ENCODE measurements around the gene KRTAP19-8.

The KRTAP19-8 gene

GRCh38 chr21:31012133-31013089 is 25.9 kb downstream of the KRTAP19-8 start:
- no peaks in the 10 kb centered on the region for H3K36me3 ChIP-seq (ENCODE audit: control insufficient read depth, insufficient read depth, low read length)
- peaks cover 12% of the 10 kb centered on the region for H3K4me1 ChIP-seq (ENCODE audit: control insufficient read depth, insufficient read depth, low read length, poor library complexity, severe bottlenecking)
- no peaks in the 10 kb centered on the region for H3K27me3 ChIP-seq (replicated peaks; ENCODE audit: control insufficient read depth, insufficient read depth, low read length, poor library complexity, severe bottlenecking)
- peak overlapping the region; percentile 30 for H3K4me3 ChIP-seq (ENCODE audit: insufficient read depth, low read depth, low read length, poor library complexity, severe bottlenecking)
- no peaks in the 10 kb centered on the region for H3K9me3 ChIP-seq (ENCODE audit: control insufficient read depth, low read length)
- H3K27ac ChIP-seq (ENCODE audit: insufficient read depth, low read length, poor library complexity, severe bottlenecking), result peak overlapping the region; percentile 29
- DNase-seq, result no peak

- Histone ChIP-seq H3K9me3 (ENCODE audit: control insufficient read depth, low read length) (no peaks in the 10 kb centered on the region), H3K4me3 (ENCODE audit: insufficient read depth, low read depth, low read length, poor library complexity, severe bottlenecking) (no peak overlapping the region), H3K4me1 (ENCODE audit: control insufficient read depth, insufficient read depth, low read length, poor library complexity, severe bottlenecking) (peaks cover 12% of the 10 kb centered on the region), H3K27ac (ENCODE audit: insufficient read depth, low read length, poor library complexity, severe bottlenecking) (no peak overlapping the region), H3K27me3 (replicated peaks; ENCODE audit: control insufficient read depth, insufficient read depth, low read length, poor library complexity, severe bottlenecking) (no peaks in the 10 kb centered on the region), H3K36me3 (ENCODE audit: control insufficient read depth, insufficient read depth, low read length) (no peaks in the 10 kb centered on the region)
- DNase-seq, result no peak
Measured at GRCh38 chr21:31011412-31011811, 26.9 kb downstream of the KRTAP19-8 start.

- H3K9me3 ChIP-seq (ENCODE audit: control insufficient read depth, low read length), result no peaks in the 10 kb centered on the region
- no peak overlapping the region for H3K27ac ChIP-seq (ENCODE audit: insufficient read depth, low read length, poor library complexity, severe bottlenecking)
- H3K36me3 ChIP-seq (ENCODE audit: control insufficient read depth, insufficient read depth, low read length), result no peaks in the 10 kb centered on the region
- DNase-seq, result no peak
- no peak overlapping the region for H3K4me3 ChIP-seq (ENCODE audit: insufficient read depth, low read depth, low read length, poor library complexity, severe bottlenecking)
- peaks cover 9% of the 10 kb centered on the region for H3K4me1 ChIP-seq (ENCODE audit: control insufficient read depth, insufficient read depth, low read length, poor library complexity, severe bottlenecking)
- H3K27me3 ChIP-seq (replicated peaks; ENCODE audit: control insufficient read depth, insufficient read depth, low read length, poor library complexity, severe bottlenecking), result no peaks in the 10 kb centered on the region
Measured at GRCh38 chr21:31008355-31008754, 29.9 kb downstream of the KRTAP19-8 start.

- Histone ChIP-seq H3K4me1 (ENCODE audit: control insufficient read depth, insufficient read depth, low read length, poor library complexity, severe bottlenecking) (no peaks in the 10 kb centered on the region), H3K27ac (ENCODE audit: insufficient read depth, low read length, poor library complexity, severe bottlenecking) (no peak overlapping the region), H3K36me3 (ENCODE audit: control insufficient read depth, insufficient read depth, low read length) (no peaks in the 10 kb centered on the region), H3K9me3 (ENCODE audit: control insufficient read depth, low read length) (no peaks in the 10 kb centered on the region), H3K4me3 (ENCODE audit: insufficient read depth, low read depth, low read length, poor library complexity, severe bottlenecking) (no peak overlapping the region), H3K27me3 (replicated peaks; ENCODE audit: control insufficient read depth, insufficient read depth, low read length, poor library complexity, severe bottlenecking) (no peaks in the 10 kb centered on the region)
- DNase-seq, result no peak
Measured at GRCh38 chr21:31005019-31005418, 33.3 kb downstream of the KRTAP19-8 start.

- H3K27ac ChIP-seq (ENCODE audit: insufficient read depth, low read length, poor library complexity, severe bottlenecking), result no peak overlapping the region
- H3K9me3 ChIP-seq (ENCODE audit: control insufficient read depth, low read length), result no peaks in the 10 kb centered on the region
- no peak for DNase-seq
- no peaks in the 10 kb centered on the region for H3K4me1 ChIP-seq (ENCODE audit: control insufficient read depth, insufficient read depth, low read length, poor library complexity, severe bottlenecking)
- no peak overlapping the region for H3K4me3 ChIP-seq (ENCODE audit: insufficient read depth, low read depth, low read length, poor library complexity, severe bottlenecking)
- H3K27me3 ChIP-seq (replicated peaks; ENCODE audit: control insufficient read depth, insufficient read depth, low read length, poor library complexity, severe bottlenecking), result no peaks in the 10 kb centered on the region
- H3K36me3 ChIP-seq (ENCODE audit: control insufficient read depth, insufficient read depth, low read length), result no peaks in the 10 kb centered on the region
Measured at GRCh38 chr21:31003471-31003870, 34.8 kb downstream of the KRTAP19-8 start.

- H3K4me1 ChIP-seq (ENCODE audit: control insufficient read depth, insufficient read depth, low read length, poor library complexity, severe bottlenecking), result no peaks in the 10 kb centered on the region
- H3K4me3 ChIP-seq (ENCODE audit: insufficient read depth, low read depth, low read length, poor library complexity, severe bottlenecking), result no peak overlapping the region
- DNase-seq, result no peak
Measured at GRCh38 chr21:30997541-30997940, 40.7 kb downstream of the KRTAP19-8 start.

GRCh38 chr21:30996728-30997127 is 41.5 kb downstream of the KRTAP19-8 start:
- no peaks in the 10 kb centered on the region for H3K27me3 ChIP-seq (replicated peaks; ENCODE audit: control insufficient read depth, insufficient read depth, low read length, poor library complexity, severe bottlenecking)

More at GRCh38 chr21:30997541-30997940, 40.7 kb downstream of the KRTAP19-8 start:
- no peaks in the 10 kb centered on the region for H3K36me3 ChIP-seq (ENCODE audit: control insufficient read depth, insufficient read depth, low read length)
- no peak overlapping the region for H3K27ac ChIP-seq (ENCODE audit: insufficient read depth, low read length, poor library complexity, severe bottlenecking)
- H3K9me3 ChIP-seq (ENCODE audit: control insufficient read depth, low read length), result no peaks in the 10 kb centered on the region
- no peaks in the 10 kb centered on the region for H3K27me3 ChIP-seq (replicated peaks; ENCODE audit: control insufficient read depth, insufficient read depth, low read length, poor library complexity, severe bottlenecking)

GRCh38 chr21:30994932-30995331 is 43.3 kb downstream of the KRTAP19-8 start:
- Histone ChIP-seq H3K9me3 (ENCODE audit: control insufficient read depth, low read length) (no peaks in the 10 kb centered on the region), H3K27me3 (replicated peaks; ENCODE audit: control insufficient read depth, insufficient read depth, low read length, poor library complexity, severe bottlenecking) (no peaks in the 10 kb centered on the region), H3K4me1 (ENCODE audit: control insufficient read depth, insufficient read depth, low read length, poor library complexity, severe bottlenecking) (no peaks in the 10 kb centered on the region), H3K27ac (ENCODE audit: insufficient read depth, low read length, poor library complexity, severe bottlenecking) (no peak overlapping the region), H3K36me3 (ENCODE audit: control insufficient read depth, insufficient read depth, low read length) (no peaks in the 10 kb centered on the region), H3K4me3 (ENCODE audit: insufficient read depth, low read depth, low read length, poor library complexity, severe bottlenecking) (no peak overlapping the region)
- no peak for DNase-seq

More at GRCh38 chr21:30996728-30997127, 41.5 kb downstream of the KRTAP19-8 start:
- Histone ChIP-seq H3K9me3 (ENCODE audit: control insufficient read depth, low read length) (no peaks in the 10 kb centered on the region), H3K36me3 (ENCODE audit: control insufficient read depth, insufficient read depth, low read length) (no peaks in the 10 kb centered on the region), H3K27ac (ENCODE audit: insufficient read depth, low read length, poor library complexity, severe bottlenecking) (no peak overlapping the region), H3K4me1 (ENCODE audit: control insufficient read depth, insufficient read depth, low read length, poor library complexity, severe bottlenecking) (no peaks in the 10 kb centered on the region), H3K4me3 (ENCODE audit: insufficient read depth, low read depth, low read length, poor library complexity, severe bottlenecking) (no peak overlapping the region)
- no peak for DNase-seq

- H3K4me3 ChIP-seq (ENCODE audit: insufficient read depth, low read depth, low read length, poor library complexity, severe bottlenecking), result no peak overlapping the region
- H3K4me1 ChIP-seq (ENCODE audit: control insufficient read depth, insufficient read depth, low read length, poor library complexity, severe bottlenecking), result no peaks in the 10 kb centered on the region
- H3K36me3 ChIP-seq (ENCODE audit: control insufficient read depth, insufficient read depth, low read length), result no peaks in the 10 kb centered on the region
- no peak for DNase-seq
- no peak overlapping the region for H3K27ac ChIP-seq (ENCODE audit: insufficient read depth, low read length, poor library complexity, severe bottlenecking)
- H3K9me3 ChIP-seq (ENCODE audit: control insufficient read depth, low read length), result no peaks in the 10 kb centered on the region
- no peaks in the 10 kb centered on the region for H3K27me3 ChIP-seq (replicated peaks; ENCODE audit: control insufficient read depth, insufficient read depth, low read length, poor library complexity, severe bottlenecking)
Measured at GRCh38 chr21:30990514-30991262, 47.6 kb downstream of the KRTAP19-8 start.

- no peak for DNase-seq
- no peaks in the 10 kb centered on the region for H3K36me3 ChIP-seq (ENCODE audit: control insufficient read depth, insufficient read depth, low read length)
- no peaks in the 10 kb centered on the region for H3K9me3 ChIP-seq (ENCODE audit: control insufficient read depth, low read length)
- no peaks in the 10 kb centered on the region for H3K27me3 ChIP-seq (replicated peaks; ENCODE audit: control insufficient read depth, insufficient read depth, low read length, poor library complexity, severe bottlenecking)
- H3K4me3 ChIP-seq (ENCODE audit: insufficient read depth, low read depth, low read length, poor library complexity, severe bottlenecking), result no peak overlapping the region
- no peaks in the 10 kb centered on the region for H3K4me1 ChIP-seq (ENCODE audit: control insufficient read depth, insufficient read depth, low read length, poor library complexity, severe bottlenecking)
- no peak overlapping the region for H3K27ac ChIP-seq (ENCODE audit: insufficient read depth, low read length, poor library complexity, severe bottlenecking)
Measured at GRCh38 chr21:30988706-30989105, 49.6 kb downstream of the KRTAP19-8 start.
